GM13976 (cell line): ENCODE data around the gene MCTP1.

ENCODE experiments used
- DNase-seq: peaks from one replicate; pipeline ENCODE4 v3.0.0; 2012; ENCODE audit warnings: low spot score
- in situ Hi-C: fragments of 300-500 bp; cut with MboI; formaldehyde crosslinking; loops from one replicate; pipeline ENCODE4 v1.12.0; 2022; ENCODE audit warnings: low sequenced_read_pairs, mixed read lengths, inconsistent platforms; ENCODE audit not compliant: unreplicated experiment
- TF ChIP-seq, protein P1 (sequence below): IDR thresholded peaks from 2 replicates; pipeline ENCODE4 v1.5.1; 2012; ENCODE audit warnings: borderline replicate concordance, mild to moderate bottlenecking; ENCODE audit not compliant: insufficient read depth; ENCODE audit errors: extremely low read depth, missing control alignments, control extremely low read depth

The MCTP1 gene

DNA sequence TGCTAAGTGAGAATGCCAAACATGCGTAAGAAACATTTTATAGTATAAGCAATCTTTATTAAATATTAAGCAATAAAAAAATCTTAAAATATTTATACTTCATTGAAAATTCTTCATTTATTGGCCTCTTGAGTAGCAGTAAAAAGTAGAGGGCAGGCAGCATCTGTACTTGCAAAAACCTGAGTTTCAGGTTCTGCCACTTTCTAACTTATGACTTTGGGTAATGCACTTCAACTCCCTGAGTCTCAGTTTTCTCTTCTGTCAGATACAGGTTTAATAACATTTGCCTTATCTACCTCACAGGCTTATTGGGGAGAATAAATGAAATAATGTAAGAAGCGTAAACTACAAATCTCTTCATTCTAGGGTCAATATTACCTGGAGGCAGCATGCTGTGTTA is 19.8 kb upstream of the MCTP1 start:
- in situ Hi-C loops = no loop called here

GRCh38 chr5:95298651-95299050 is 13.8 kb upstream of the MCTP1 start:
- TF ChIP-seq, protein P1, sequence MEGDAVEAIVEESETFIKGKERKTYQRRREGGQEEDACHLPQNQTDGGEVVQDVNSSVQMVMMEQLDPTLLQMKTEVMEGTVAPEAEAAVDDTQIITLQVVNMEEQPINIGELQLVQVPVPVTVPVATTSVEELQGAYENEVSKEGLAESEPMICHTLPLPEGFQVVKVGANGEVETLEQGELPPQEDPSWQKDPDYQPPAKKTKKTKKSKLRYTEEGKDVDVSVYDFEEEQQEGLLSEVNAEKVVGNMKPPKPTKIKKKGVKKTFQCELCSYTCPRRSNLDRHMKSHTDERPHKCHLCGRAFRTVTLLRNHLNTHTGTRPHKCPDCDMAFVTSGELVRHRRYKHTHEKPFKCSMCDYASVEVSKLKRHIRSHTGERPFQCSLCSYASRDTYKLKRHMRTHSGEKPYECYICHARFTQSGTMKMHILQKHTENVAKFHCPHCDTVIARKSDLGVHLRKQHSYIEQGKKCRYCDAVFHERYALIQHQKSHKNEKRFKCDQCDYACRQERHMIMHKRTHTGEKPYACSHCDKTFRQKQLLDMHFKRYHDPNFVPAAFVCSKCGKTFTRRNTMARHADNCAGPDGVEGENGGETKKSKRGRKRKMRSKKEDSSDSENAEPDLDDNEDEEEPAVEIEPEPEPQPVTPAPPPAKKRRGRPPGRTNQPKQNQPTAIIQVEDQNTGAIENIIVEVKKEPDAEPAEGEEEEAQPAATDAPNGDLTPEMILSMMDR = no peak
- in situ Hi-C loops = no loop called here
- no peak for DNase-seq

More for the DNA sequence above, 19.8 kb upstream of the MCTP1 start:
- TF ChIP-seq, protein P1 = no peak
- DNase-seq = no peak

GRCh38 chr5:95296291-95296690 is 11.4 kb upstream of the MCTP1 start:
- no peak for DNase-seq
- TF ChIP-seq, protein P1 = no peak
- in situ Hi-C loops = no loop called here

DNA sequence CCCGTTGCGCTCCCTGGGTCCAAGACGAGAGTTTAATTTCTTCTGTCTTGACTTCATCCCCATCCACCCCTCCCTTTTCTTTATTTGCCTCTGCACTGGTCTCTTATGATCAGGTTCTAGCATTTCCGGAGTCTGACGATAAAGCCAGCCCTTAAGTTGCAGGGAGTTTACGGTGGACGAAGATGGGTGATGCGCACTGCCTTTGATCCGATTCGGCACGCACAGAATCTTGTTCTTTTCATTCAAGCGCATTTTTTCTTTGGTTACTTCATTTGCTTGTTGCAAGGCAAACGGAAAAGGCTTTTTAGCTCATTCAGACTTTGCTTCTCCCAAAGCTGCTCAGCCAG is 488 bp upstream of the MCTP1 start:
- TF ChIP-seq, protein P1 = no peak
- in situ Hi-C loops = no loop called here
- no peak for DNase-seq

- peak; percentile 77 for DNase-seq
- in situ Hi-C loops = no loop called here
- TF ChIP-seq, protein P1 = peak; percentile 22
These were observed 928 bp downstream of the MCTP1 start for GRCh38 chr5:95283761-95284571.

- in situ Hi-C loops = no loop called here
- no peak for DNase-seq
- TF ChIP-seq, protein P1 = no peak
These were observed 1.8 kb downstream of the MCTP1 start for GRCh38 chr5:95283022-95283615.
